ENCODE results near the gene CLEC17A. TPM values are rescaled to one million over a fixed set of nuclear protein-coding genes. Genes with fewer than 3 reads are reported as not detected.
"Not testable (repeated sequence)": the region's sequence is repeated elsewhere in the genome, so short reads cannot be mapped to it uniquely, and the experiment has no call there.

Gene CLEC17A
- total and polyA plus RNA-seq, 11 donors: 0.10 TPM; not detected in 10

DNA sequence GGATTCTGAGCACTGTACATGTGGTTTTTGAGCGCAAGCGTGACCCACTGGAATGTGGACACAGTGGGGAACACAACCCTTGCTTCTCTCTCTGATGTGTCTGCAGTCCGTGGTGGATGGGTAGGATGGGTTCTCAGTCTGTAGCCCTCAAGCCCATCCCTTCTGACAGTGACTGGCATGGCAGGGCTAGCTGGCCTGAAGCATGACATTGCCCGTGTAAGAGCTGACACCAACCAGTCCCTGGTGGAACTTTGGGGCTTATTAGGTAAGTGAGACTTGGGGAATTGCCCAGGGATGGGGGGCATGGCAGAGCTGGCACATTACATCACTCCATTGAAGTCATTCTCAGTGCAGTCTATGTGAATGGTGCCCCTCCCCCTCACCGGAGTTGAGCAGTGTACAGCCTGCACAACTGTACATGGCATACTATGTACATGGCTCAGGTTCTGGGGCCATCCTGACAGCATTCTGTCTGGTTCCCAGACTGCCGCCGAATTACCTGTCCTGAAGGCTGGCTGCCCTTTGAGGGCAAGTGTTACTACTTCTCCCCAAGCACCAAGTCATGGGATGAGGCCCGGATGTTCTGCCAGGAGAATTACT is 16.8 kb downstream of the CLEC17A start:
- H3K4me3 ChIP-seq: no peak overlapping the region
- WGBS, 4 donors: 86 to 92% (median 88%) methylated on average over 8 of the region's 8 CpGs

DNA sequence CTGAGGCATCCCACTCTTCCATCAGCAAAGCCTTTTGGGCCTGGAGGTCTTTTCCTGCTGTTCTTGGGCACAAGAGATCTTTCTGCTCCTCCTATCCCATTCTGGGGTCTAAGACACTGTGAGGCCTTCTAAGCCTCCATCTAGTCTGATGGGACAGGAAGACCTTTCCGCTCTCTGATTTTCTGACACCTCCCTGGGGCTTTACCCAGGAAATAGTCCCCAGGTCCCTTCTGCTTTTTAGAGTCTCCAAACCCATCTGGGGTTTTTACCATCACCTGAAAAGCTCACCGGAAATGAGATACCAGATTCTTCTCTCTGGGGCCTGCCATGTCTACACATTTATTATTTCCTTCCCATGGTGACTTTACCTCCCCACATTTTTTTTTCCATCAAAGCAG is 21.1 kb downstream of the CLEC17A start:
- H3K4me3 ChIP-seq: no peak overlapping the region
- 81 to 90% (median 85%) methylated on average over 2 of the region's 2 CpGs for WGBS, 4 donors
- ATAC-seq: no peak
- H3K9me3 ChIP-seq: peaks cover 0 to 8% (median 0%) of the 10 kb centered on the region in 12 donors
- peaks cover 0 to 5% (median 0%) of the 10 kb centered on the region in 9 donors for H3K27me3 ChIP-seq
- H3K27ac ChIP-seq: no peak overlapping the region
- DNase-seq: no peak
- H3K4me1 ChIP-seq: no peaks in the 10 kb centered on the region
- TF ChIP-seq POLR2A (IDR thresholded peaks at IDR 0.05): no peak
- TF ChIP-seq, protein P1, sequence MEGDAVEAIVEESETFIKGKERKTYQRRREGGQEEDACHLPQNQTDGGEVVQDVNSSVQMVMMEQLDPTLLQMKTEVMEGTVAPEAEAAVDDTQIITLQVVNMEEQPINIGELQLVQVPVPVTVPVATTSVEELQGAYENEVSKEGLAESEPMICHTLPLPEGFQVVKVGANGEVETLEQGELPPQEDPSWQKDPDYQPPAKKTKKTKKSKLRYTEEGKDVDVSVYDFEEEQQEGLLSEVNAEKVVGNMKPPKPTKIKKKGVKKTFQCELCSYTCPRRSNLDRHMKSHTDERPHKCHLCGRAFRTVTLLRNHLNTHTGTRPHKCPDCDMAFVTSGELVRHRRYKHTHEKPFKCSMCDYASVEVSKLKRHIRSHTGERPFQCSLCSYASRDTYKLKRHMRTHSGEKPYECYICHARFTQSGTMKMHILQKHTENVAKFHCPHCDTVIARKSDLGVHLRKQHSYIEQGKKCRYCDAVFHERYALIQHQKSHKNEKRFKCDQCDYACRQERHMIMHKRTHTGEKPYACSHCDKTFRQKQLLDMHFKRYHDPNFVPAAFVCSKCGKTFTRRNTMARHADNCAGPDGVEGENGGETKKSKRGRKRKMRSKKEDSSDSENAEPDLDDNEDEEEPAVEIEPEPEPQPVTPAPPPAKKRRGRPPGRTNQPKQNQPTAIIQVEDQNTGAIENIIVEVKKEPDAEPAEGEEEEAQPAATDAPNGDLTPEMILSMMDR (IDR thresholded peaks at IDR 0.05): no peak
- no peaks in the 10 kb centered on the region for H3K36me3 ChIP-seq
- intact Hi-C loops (cut with DNase I): no loop called here

More for the DNA sequence above, 16.8 kb downstream of the CLEC17A start:
- H3K27ac ChIP-seq: no peak overlapping the region
- peaks cover 0 to 5% (median 0%) of the 10 kb centered on the region in 9 donors for H3K27me3 ChIP-seq
- no peak for TF ChIP-seq POLR2A (IDR thresholded peaks at IDR 0.05)
- TF ChIP-seq, protein P1 (IDR thresholded peaks at IDR 0.05): no peak
- no peaks in the 10 kb centered on the region for H3K4me1 ChIP-seq
- DNase-seq (no peak), ATAC-seq (no peak)
- intact Hi-C loops (cut with DNase I): no loop called here
- H3K9me3 ChIP-seq: peaks cover 0 to 8% (median 0%) of the 10 kb centered on the region in 12 donors
- H3K36me3 ChIP-seq: no peaks in the 10 kb centered on the region

DNA sequence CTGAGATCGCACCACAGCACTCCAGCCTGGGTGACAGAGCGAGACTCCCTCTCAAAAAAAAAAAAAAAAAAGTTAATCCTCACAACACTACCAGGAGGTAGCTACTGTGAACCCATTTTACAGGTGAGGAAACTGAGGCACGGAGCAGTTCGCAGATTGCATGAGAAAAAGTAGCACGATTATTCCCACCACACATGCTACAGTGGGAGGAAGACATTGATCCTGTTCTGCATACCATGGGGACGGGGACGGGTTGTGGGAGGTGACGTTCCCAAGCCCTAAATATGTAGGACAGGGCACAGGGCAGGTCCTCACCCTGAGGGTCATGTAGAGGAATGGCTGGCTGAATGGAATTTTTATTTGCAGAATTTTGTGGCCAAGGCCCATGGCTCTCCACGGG is 23.7 kb downstream of the CLEC17A start:
- H3K36me3 ChIP-seq: no peaks in the 10 kb centered on the region
- TF ChIP-seq, protein P1 (IDR thresholded peaks at IDR 0.05): no peak
- no peak for TF ChIP-seq POLR2A (IDR thresholded peaks at IDR 0.05)
- intact Hi-C loops (cut with DNase I): no loop called here
- H3K4me1 ChIP-seq: no peaks in the 10 kb centered on the region
- H3K27me3 ChIP-seq: peaks cover 0 to 5% (median 0%) of the 10 kb centered on the region in 9 donors
- DNase-seq: no peak
- H3K27ac ChIP-seq: no peak overlapping the region
- ATAC-seq: no peak
- H3K9me3 ChIP-seq: peaks cover 0 to 8% (median 0%) of the 10 kb centered on the region in 12 donors
- H3K4me3 ChIP-seq: no peak overlapping the region
- WGBS, 4 donors: 68 to 70% (median 69%) methylated on average over 9 of the region's 9 CpGs

DNA sequence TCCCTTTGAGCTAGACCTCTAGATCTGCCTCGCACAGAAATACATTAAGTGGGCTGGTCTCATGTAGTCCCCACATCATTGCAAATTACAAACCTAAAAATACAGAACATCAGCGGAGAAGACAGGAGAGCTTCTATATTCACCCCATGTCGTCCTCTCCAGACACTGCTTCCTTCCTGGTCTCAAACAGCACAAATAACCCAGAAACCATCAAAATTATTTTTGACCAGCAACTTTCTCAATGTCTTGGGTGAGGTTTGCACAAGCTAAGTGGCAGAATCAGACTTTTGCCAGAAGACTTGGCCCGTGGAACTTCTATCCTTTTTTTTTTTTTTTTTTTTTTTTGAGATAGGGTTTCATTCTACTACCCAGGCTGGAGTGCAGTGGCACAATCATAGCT is 28.2 kb downstream of the CLEC17A start:
- WGBS, 4 donors: 61 to 69% (median 67%) methylated on average over 4 of the region's 4 CpGs
- Histone ChIP-seq H3K36me3 (no peaks in the 10 kb centered on the region), H3K4me3 (no peak overlapping the region), H3K4me1 (peaks cover 0 to 9% (median 0%) of the 10 kb centered on the region in 12 donors), H3K27me3 (no peaks in the 10 kb centered on the region), H3K9me3 (no peaks in the 10 kb centered on the region), H3K27ac (no peak overlapping the region)
- intact Hi-C loops (cut with DNase I): no loop called here
- ATAC-seq (no peak), DNase-seq (no peak)
- no peak for TF ChIP-seq POLR2A (IDR thresholded peaks at IDR 0.05)
- TF ChIP-seq, protein P1 (IDR thresholded peaks at IDR 0.05): no peak

DNA sequence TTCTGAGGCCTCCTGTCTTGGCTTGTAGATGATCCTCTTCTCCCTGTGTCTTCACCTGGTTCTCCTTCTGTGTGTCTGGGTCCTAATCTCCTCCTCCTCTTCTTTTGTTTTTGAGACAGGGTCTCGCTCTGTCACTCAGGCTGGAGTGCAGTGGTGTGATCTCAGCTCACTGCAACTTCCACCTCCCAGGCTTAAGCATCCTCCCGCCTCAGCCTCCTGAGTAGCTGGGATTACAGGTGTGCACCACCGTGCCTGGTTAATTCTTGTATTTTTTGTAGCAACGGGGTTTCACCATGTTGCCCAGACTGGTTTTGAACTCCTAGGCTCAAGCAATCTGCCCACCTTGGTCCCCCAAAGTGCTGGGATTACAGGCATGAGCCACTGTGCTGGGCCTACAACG is 29.4 kb downstream of the CLEC17A start:
- H3K9me3 ChIP-seq; H3K27me3 ChIP-seq; intact Hi-C loops (cut with DNase I); H3K4me1 ChIP-seq; ATAC-seq; DNase-seq; H3K27ac ChIP-seq; H3K36me3 ChIP-seq; H3K4me3 ChIP-seq: not testable (repeated sequence)
- 72 to 84% (median 82%) methylated on average over 5 of the region's 5 CpGs for WGBS, 4 donors

Measured in heart left ventricle (tissue), 16 donors.